Transverse colon (tissue), 4 donors: ENCODE results near the gene ZDHHC13. TPM values are rescaled to one million over a fixed set of nuclear protein-coding genes. Genes with fewer than 3 reads are reported as not detected.
"Not testable (repeated sequence)": the region's sequence is repeated elsewhere in the genome, so short reads cannot be mapped to it uniquely, and the experiment has no call there.

Source experiments
- DNase-seq: peaks from one replicate; pipeline ENCODE4 v3.0.0-alpha.2; 2019
- H3K27ac ChIP-seq, 4 donors: fragments of 200-600 bp; sonication (generic); 2 replicates each; pipeline ENCODE4 v1.5.1; 2016 to 2018; ENCODE audit warnings: inconsistent platforms in 4 of 4
- H3K27me3 ChIP-seq: fragments of 200-600 bp; sonication (generic); 2 replicates; pipeline ENCODE4 v1.5.1; 2017; ENCODE audit warnings: inconsistent platforms
- H3K36me3 ChIP-seq, 4 donors: fragments of 200-600 bp; sonication (generic); 2 replicates each; pipeline ENCODE4 v1.5.1; 2017 to 2019; ENCODE audit warnings: inconsistent platforms in 4 of 4
- H3K4me1 ChIP-seq, 4 donors: fragments of 200-600 bp; sonication (generic); 2 replicates each; pipeline ENCODE4 v1.5.1; 2017 to 2020; ENCODE audit warnings: inconsistent platforms in 4 of 4
- H3K4me3 ChIP-seq, 4 donors: fragments of 200-600 bp; sonication (generic); 1 replicate in 1 of 4; 2 replicates in 3 of 4; pipeline versions ENCODE4 v1.5.1 to v1.6.1; 2017 to 2019; ENCODE audit warnings: inconsistent platforms in 4 of 4
- H3K9me3 ChIP-seq, 2 donors: fragments of 200-600 bp; sonication (generic); 2 replicates each; pipeline ENCODE4 v1.5.1; 2017 to 2019; ENCODE audit warnings: inconsistent platforms in 2 of 2
- EP300 ChIP-seq: sonication (generic); formaldehyde crosslinking; IDR thresholded peaks from one replicate; pipeline ENCODE4 v1.6.1; 2017; ENCODE audit warnings: antibody characterized with exemption, low read depth
- POLR2A ChIP-seq: fragments of 450-650 bp; IDR thresholded peaks from one replicate; pipeline ENCODE4 v1.6.1; 2016; ENCODE audit warnings: antibody characterized with exemption, mild to moderate bottlenecking, moderate library complexity
- POLR2AphosphoS5 ChIP-seq, 3 donors: sonication (generic); formaldehyde crosslinking; IDR thresholded peaks; one replicate each; pipeline ENCODE4 v1.6.1; 2016; ENCODE audit warnings: antibody characterized with exemption in 3 of 3
- WGBS, 2 donors: methylation state at CpG; one replicate each; pipeline ENCODE4 v1.1.5; 2018; ENCODE audit warnings: low coverage in 1 of 2; 5-methylcytosine and 5-hydroxymethylcytosine counted together
- in situ Hi-C, 4 donors: fragments of 200-750 bp; cut with MboI; loops; one replicate each; pipeline versions ENCODE4 v1.15.0 to v1.15.1; 2017; ENCODE audit warnings: low sequenced_read_pairs in 3 of 4, low pct_ligation_motif_present in 1 of 4, low pct_unique_long_range_greater_than_20kb in 1 of 4
- intact Hi-C: fragments of 100-400 bp; cut with DNase I; formaldehyde crosslinking; loops from one replicate; pipeline ENCODE4 v1.15.1; 2023; ENCODE audit warnings: low total_unique reads
- total RNA-seq, 4 donors: library from RNA; depleted of rRNA; stranded (reverse); fragments of >200 nt; gene quantifications; one replicate each; pipeline ENCODE4 v1.1.0, GENCODE V29; 2016
- TF ChIP-seq, protein P1 (sequence below), 5 experiments: fragments of 200-600 bp in 3 of 5; fragments of 450-650 bp in 2 of 5; sonication (generic) in 3 of 5; IDR thresholded peaks; 1 replicate in 2 of 5; 2 replicates in 3 of 5; pipeline ENCODE4 v1.5.1; 2016 to 2017; ENCODE audit warnings: antibody characterized with exemption in 5 of 5, inconsistent platforms in 3 of 5, mild to moderate bottlenecking in 2 of 5, moderate library complexity in 1 of 5

Gene ZDHHC13
- total RNA-seq, 4 donors from 2014 or later, result 16.1 to 33.3 (median 28.3) TPM

DNA sequence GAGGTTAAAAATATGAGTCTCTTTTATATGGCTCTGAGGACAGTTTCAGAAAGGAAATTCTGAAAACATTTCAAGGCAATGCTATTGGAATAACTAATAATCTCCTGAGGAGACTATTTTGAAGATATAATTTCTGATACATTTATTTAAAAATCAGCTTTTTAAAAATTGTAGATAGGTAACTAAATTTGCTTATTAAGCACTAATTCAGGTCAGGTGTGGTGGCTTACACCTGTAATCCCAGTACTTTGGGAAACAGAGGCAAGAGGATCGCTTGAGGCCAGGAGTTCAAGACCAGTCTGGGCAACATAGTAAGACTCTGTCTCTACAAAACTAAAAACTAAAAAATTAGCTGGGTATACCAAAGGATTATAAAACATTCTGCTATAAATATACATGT lies 17.0 kb downstream of the ZDHHC13 start:
- 88 to 97% methylated on average over 1 of the region's 1 CpG for WGBS, 2 donors
- DNase-seq, result no peak
- Histone ChIP-seq H3K4me3 (no peak overlapping the region), H3K36me3 (peaks cover 0 to 18% (median 2%) of the 10 kb centered on the region in 4 donors), H3K4me1 (no peaks in the 10 kb centered on the region), H3K27me3 (no peaks in the 10 kb centered on the region), H3K27ac (no peak overlapping the region), H3K9me3 (peaks cover 4 to 9% of the 10 kb centered on the region in 2 donors)
- TF ChIP-seq EP300, result no peak
- intact Hi-C loops (no loop called here), in situ Hi-C loops (no loop called here)

DNA sequence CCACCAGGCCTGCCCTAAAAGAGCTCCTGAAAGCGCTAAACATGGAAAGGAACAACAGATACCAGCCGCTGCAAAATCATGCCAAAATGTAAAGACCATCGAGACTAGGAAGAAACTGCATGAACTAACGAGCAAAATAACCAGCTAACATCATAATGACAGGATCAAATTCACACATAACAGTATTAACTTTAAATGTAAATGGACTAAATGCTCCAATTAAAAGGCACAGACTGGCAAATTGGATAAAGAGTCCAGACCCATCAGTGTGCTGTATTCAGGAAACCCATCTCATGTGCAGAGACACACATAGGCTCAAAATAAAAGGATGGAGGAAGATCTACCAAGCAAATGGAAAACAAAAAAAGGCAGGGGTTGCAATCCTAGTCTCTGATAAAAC lies 19.9 kb downstream of the ZDHHC13 start:
- DNase-seq, intact Hi-C loops, H3K27ac ChIP-seq, in situ Hi-C loops, H3K4me3 ChIP-seq, H3K27me3 ChIP-seq, H3K9me3 ChIP-seq, H3K4me1 ChIP-seq: not testable (repeated sequence)
- WGBS, 2 donors, result 95 to 96% methylated on average over 4 of the region's 4 CpGs
- peaks cover 0 to 13% (median 2%) of the 10 kb centered on the region in 4 donors for H3K36me3 ChIP-seq

DNA sequence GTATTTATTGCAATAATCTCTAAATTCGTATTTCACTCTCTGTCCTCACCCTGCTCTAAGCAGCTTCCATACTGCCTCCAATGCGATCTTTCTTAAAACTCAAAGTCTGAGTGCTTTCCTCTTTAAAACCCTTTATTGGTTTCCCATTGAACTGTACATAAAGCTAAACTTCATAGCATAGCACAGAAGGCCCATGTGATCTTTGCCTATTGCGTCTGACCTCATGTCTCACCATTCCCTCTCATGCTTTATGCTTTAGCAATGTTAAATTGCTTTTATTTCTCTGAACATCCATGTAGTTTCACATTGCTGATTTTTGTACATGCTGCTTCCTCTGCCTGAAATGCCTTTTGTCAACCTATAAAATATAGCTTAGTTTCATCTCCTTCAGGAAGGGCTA lies 28.4 kb downstream of the ZDHHC13 start:
- H3K36me3 ChIP-seq, result peaks cover 0 to 20% (median 6%) of the 10 kb centered on the region in 4 donors
- no peaks in the 10 kb centered on the region for H3K27me3 ChIP-seq
- H3K4me3 ChIP-seq, result no peak overlapping the region
- 43 to 66% methylated on average over 3 of the region's 3 CpGs for WGBS, 2 donors
- intact Hi-C loops (no loop called here), in situ Hi-C loops (no loop called here)
- H3K27ac ChIP-seq, result no peak overlapping the region
- no peaks in the 10 kb centered on the region for H3K9me3 ChIP-seq
- H3K4me1 ChIP-seq, result no peaks in the 10 kb centered on the region
- TF ChIP-seq, protein P1, sequence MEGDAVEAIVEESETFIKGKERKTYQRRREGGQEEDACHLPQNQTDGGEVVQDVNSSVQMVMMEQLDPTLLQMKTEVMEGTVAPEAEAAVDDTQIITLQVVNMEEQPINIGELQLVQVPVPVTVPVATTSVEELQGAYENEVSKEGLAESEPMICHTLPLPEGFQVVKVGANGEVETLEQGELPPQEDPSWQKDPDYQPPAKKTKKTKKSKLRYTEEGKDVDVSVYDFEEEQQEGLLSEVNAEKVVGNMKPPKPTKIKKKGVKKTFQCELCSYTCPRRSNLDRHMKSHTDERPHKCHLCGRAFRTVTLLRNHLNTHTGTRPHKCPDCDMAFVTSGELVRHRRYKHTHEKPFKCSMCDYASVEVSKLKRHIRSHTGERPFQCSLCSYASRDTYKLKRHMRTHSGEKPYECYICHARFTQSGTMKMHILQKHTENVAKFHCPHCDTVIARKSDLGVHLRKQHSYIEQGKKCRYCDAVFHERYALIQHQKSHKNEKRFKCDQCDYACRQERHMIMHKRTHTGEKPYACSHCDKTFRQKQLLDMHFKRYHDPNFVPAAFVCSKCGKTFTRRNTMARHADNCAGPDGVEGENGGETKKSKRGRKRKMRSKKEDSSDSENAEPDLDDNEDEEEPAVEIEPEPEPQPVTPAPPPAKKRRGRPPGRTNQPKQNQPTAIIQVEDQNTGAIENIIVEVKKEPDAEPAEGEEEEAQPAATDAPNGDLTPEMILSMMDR (IDR thresholded peaks at IDR 0.05), result no peak
- TF ChIP-seq POLR2AphosphoS5 (IDR thresholded peaks at IDR 0.05) (no peak), EP300 (no peak), POLR2A (no peak)
- DNase-seq, result no peak

DNA sequence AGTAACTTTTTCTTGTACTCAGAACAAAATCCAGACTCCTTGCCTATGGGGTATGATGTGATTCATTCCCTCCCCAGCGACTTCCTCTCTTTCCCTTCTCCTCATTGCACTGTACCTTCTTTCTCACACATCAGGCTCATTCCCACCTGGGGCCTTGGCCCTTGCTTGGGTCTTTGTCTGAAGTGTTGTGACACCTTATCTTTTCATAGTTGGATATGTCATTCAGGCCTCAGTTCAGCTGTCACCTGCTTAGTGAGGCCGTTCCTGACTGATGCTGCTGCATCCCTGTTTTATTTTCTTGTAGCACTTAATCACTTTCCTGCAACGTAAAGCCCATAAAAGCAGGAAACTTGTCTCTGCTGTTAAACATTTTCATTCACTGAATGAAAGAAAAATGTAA lies 39.9 kb downstream of the ZDHHC13 start:
- in situ Hi-C loops (no loop called here), intact Hi-C loops (no loop called here)
- H3K4me1 ChIP-seq, result no peaks in the 10 kb centered on the region
- 60 to 84% methylated on average over 3 of the region's 3 CpGs for WGBS, 2 donors
- peaks cover 0 to 33% (median 12%) of the 10 kb centered on the region in 4 donors for H3K36me3 ChIP-seq
- no peak overlapping the region for H3K4me3 ChIP-seq
- H3K27me3 ChIP-seq, result no peaks in the 10 kb centered on the region
- no peaks in the 10 kb centered on the region for H3K9me3 ChIP-seq
- DNase-seq, result no peak
- no peak overlapping the region for H3K27ac ChIP-seq
- TF ChIP-seq EP300 (no peak), POLR2A (no peak), POLR2AphosphoS5 (IDR thresholded peaks at IDR 0.05) (no peak)
- TF ChIP-seq, protein P1 (IDR thresholded peaks at IDR 0.05), result no peak

DNA sequence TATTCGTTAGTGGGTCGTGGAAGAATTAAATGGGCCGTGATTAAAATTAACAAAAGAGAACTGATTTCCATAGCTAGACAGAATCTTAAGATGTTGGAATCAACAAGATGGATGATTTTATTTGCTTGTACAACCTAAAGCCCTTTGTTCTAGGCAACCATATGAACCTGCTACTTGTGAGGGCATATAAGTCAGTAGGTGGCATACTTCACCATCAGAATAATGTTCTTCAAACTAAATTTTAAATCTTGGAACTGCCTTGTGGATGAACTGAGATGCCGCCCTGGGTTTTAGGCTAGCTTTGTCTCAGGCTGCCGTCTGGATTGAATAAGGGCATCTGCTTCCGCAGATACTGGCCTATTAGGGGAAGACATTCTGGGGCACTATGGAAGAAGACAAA lies 43.9 kb downstream of the ZDHHC13 start:
- in situ Hi-C loops, result no loop called here
- Histone ChIP-seq H3K27ac (no peak overlapping the region), H3K4me1 (no peaks in the 10 kb centered on the region), H3K4me3 (no peak overlapping the region), H3K36me3 (peaks cover 0 to 15% (median 2%) of the 10 kb centered on the region in 4 donors), H3K27me3 (no peaks in the 10 kb centered on the region), H3K9me3 (no peaks in the 10 kb centered on the region)
- 86 to 90% methylated on average over 4 to 6 of the region's 6 CpGs for WGBS, 2 donors
- DNase-seq, result no peak
- TF ChIP-seq POLR2AphosphoS5 (IDR thresholded peaks at IDR 0.05), result no peak
- no peak for TF ChIP-seq EP300
- TF ChIP-seq POLR2A, result no peak
- TF ChIP-seq, protein P1 (IDR thresholded peaks at IDR 0.05), result no peak
- intact Hi-C loops, result no loop called here
